DMS114 treated with DMSO at 0.1 percent for 48 hours (cell line): Measurements from ENCODE around the gene TUBGCP6.

Experiments used
- DNase-seq: peaks from one replicate; lab custom pipeline; 2025; ENCODE audit not compliant: unreplicated experiment; lab: John Stamatoyannopoulos, UW

The TUBGCP6 gene

DNA sequence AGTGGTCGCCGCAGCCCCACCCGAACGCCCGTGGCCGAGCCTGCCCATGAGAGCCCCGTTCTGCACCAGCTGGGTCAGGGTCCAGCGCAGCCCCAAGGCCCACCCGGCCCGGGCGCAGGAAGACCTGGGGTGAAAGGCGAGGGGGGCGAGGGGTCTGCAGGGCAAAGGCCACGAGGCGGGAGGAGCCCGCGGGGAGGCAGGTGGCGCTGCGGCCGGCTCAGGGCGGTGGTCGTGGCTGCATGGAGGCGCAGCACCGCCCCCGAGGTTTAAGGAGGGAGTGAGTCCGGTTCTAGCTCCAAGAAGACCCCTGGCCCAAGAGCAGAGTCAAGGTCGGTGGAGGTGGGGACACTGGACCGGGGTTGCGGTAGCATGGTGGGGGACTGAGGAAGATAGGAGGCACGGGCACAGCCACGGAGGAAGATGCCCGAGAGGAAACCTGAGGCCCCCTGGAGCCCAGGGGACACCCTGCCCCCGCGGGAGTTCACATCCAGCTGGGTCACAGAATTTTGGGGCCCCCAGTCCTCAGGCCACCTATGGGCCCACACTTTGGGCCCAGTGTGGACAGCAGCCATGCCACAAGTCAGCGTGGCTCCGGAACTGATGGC, 6.8 kb upstream of the TUBGCP6 start:
- no peak for DNase-seq

GRCh38 chr22:50250555-50251476, 6.0 kb upstream of the TUBGCP6 start, which contains the start of gene HDAC10:
HDAC10 (minus strand) TSS chr22:50251265; CDS start chr22:50251032, 233 bp downstream.
- DNase-seq, result peak; percentile 34

- DNase-seq, result no peak
Measured at GRCh38 chr22:50250249-50250554, 5.4 kb upstream of the TUBGCP6 start.

DNA sequence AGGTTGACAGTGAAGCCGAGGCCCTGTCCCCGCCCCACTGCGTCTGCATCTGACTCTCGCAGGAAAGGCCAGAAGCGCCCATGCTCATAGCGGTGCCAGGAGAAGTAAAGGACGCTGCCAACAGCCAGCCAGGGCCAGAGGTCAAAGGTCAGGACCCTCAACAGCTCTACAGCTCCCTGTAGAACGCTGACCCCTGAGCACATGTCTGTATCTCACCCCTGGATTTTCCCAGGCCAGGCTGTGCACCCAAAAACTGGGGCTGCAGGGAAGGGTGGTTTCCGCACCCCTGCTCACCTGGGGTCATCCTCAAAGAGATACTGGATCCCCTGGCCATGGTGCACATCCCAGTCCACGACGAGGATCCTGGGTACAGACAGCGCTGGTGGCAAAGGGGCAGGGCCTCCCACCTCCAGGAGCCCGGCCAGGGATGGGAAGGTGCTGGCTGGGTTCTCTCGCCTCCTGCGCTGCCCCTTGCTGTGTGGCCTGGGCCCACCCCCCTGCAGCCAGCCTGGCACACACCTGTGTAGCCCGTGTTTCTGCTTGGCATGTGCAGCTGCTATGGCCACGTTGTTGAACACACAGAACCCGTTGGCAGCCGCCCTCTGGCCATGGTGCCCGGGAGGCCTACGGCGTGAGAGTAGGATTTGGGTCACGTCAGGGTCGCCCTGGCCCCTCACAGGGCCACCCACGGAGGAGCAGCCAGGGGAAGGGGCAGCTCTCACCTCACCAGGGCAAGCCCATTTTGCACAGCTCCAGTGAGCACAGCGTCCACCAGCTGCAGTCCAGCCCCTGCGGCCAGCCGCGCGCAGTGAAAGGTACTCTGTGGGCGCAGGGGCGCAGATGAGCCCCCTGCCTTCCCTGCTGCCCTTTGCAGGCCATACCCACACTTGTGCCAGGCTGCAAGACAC, 4.8 kb upstream of the TUBGCP6 start:
- no peak for DNase-seq

GRCh38 chr22:50248196-50249081, 3.6 kb upstream of the TUBGCP6 start:
- DNase-seq, result no peak

DNA sequence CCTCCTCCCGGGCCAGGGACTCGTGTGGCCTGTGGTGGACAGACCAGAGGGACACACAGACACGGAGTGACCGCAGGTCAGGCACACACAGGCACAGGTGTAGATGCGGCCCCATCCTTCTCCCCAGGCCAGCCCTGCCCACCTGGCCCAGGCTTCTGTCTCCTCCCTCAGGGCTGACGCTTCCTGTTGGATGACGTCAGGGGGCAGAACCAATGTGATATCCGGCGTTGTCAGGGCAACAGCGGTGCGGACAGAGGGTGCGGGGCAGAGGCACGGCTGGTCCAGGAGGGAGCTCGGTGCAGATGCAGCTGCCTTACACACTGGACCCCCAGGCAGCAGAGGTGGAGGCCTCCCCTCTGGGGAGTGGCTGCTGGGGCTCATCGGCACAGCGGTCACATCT, 2.9 kb upstream of the TUBGCP6 start:
- no peak for DNase-seq

DNA sequence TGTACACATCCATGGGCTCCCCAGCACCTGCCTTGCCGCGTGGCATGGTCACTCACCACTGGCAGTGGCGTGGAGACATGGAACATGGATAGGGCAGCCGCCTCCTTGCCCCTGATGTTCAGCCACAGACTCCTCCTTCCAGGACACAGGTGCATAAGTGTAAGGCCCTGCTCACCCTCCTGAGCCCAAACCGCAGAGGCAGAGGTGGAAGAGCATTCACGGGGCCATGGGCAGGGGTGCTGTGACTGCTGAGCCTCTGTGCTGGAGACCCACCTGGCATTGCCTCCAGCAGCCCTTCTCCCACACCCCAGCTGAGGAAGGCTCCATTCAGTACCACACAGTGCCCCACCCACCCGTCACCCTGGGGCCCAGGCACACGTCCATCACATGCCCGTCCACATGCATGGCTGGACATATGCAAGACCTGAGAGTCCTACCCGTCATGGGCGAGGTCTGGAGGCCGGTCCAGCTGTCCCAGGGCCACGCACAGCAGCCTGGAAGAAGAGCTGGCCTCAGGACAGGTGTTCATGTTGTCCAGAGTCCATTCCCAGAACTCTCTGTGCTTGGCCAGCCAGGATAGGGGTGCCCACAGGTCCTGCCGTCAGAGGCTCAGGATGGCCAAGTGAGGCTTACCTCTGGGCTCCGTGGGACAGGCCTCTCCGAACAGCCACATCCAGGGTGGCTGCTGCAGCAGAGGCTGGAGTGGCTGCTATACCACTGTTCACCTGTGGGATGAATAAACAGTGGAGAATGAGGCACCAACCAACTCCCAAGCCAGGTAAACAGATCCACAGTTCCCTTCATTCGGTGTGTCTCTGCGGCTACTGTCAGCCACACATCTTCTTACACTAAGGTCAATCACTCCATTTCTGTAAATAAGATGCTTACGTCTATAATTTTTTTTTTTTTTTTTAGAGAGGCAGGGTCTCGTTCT, 1.7 kb upstream of the TUBGCP6 start:
- DNase-seq, result no peak

DNA sequence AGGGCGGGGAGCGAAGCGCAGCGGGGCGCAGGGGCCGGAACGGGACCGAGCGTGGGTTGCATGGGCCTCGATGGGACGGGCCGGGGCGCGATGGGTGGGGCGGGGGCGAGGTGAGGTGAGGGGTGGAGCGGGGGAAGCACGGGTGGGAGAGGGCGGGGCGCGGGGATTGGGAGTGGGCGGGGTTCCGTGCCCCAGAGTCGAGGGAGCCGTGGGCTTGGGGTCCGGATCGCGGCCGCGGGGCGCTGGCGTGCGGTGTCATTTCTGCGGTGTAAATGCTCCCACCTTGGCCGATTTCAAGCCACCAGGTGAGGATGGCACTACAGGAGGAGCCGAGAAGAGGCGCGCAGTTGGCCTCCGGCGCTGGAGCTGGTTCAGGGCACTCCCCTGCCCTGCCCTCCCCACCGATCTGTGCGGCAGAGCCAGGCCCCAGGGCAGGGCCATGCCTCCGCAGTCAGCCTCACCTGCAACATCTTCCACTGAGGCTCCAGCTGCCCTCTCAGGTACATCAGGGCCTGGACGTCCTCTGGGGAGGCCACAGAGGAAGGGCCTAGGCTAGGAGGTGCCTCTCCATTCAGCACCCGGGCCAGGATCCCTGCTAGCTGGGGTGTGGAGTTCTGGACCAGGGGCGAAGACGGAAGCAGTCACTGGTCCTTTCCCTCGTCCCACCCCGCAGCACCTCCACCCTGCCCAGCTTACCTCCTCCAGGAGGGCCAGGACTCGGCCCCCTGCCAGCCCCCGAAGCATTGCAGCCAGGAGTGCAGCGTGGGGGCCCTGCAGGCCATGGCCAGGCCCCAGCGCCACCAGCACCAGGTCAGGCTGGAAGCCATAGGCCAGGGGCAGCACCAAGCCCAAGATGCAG, 620 bp upstream of the TUBGCP6 start:
- no peak for DNase-seq

DNA sequence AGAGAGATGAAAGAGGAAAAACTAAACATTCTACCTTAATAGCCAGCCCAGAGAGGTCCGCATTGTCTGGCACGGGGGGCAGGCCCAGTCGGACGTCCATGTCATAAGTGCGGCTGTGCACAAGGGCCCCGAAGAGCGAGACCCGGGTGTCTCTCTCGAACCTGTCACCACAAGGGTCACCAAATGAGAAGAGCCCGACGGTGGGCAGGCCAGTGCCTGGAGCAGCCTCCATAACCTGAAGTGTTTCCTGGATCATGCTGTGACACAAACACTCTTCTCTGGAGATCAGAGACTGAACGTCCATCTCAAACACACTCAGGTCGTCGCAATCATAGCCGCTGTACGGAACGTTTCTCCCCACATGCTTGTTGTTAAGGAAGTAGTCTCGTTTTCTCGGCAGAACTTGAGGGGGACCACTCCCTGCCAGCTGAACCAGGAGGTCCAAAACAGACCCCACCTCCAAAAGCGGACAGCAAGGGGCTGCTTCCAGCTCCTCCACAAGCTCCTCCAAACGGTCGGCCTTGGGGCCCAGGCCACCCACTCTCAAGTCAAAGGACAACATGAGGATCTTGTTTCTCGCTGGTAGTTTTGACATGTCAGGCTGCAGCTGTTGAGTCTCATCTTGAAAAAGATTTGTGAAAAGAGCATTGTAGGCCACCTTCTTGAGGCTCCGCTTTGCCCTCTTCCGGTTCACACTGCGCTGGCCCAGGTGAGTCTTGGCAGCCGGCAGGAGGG, 971 bp downstream of the TUBGCP6 start:
- DNase-seq, result no peak

GRCh38 chr22:50242406-50242949, 2.3 kb downstream of the TUBGCP6 start:
- no peak for DNase-seq

DNA sequence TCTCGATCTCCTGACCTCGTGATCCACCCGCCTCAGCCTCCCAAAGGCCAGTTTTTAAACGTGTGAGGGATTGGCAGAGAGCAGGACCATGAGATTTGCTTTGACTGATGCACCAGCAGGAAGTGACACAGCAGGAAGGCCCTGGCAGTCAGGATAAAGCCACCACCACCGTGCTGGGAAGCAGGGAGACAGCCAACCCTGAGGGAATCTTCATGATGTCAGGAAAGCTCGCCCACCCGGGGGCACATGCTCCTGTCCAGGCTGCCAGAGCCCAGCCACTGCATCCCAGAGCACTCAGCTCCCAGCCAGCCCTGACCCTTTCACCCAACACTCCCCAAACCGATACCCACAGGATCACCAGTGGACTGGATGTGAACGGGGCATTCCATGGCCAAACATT, 6.1 kb downstream of the TUBGCP6 start:
- DNase-seq, result no peak

GRCh38 chr22:50236731-50237409, 8.0 kb downstream of the TUBGCP6 start:
- DNase-seq, result no peak

DNA sequence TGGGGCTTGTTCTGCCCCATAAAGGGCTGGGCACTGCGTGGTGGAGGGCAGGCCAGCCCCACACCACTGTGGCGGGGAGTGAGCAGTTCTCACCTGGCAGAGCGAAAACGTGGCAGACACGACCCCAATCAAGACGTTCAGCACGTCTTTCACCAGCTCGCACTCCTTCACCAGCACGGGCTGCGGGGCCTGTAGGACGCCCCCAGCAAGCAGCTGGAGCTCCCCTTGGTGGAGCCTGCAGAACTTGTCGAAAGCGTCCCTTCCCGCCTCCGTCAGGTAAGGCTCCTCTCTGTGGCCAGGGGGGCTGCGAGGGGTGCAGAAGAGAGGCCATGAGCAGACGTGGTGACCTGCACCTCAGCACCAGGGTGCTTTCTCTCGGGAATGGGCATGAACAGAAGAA, 11.6 kb downstream of the TUBGCP6 start:
- no peak for DNase-seq

GRCh38 chr22:50232481-50233151, 12.2 kb downstream of the TUBGCP6 start:
- DNase-seq, result no peak

- DNase-seq, result no peak
Measured at GRCh38 chr22:50229370-50229769, 15.5 kb downstream of the TUBGCP6 start.

GRCh38 chr22:50228366-50228765, 16.5 kb downstream of the TUBGCP6 start:
- DNase-seq, result no peak
